K562 (cell line): Measurements from ENCODE around the gene ADAM21. TPM values are rescaled to one million over a fixed set of nuclear protein-coding genes. Genes with fewer than 3 reads are reported as not detected.

Experiments used
- ATAC-seq: fragments of 200-7000 bp; cut with Tn5 transposase; 3 replicates; pipeline ENCODE4 v1.9.1; 2020; ENCODE audit warnings: moderate library complexity
- BruUV-seq: library from RNA; stranded (reverse); fragments of 400-500 nt; replicated peaks from 2 replicates; lab custom pipeline; 2021; lab: Mats Ljungman, UMichigan
- CTCF ChIA-PET: fragments of 300-600 bp; formaldehyde crosslinking; extraction: SDS; loops from one replicate; lab custom pipeline; 2021; ENCODE audit warnings: low intra/inter-chr PET ratio; lab: Yijun Ruan, JAX
- POLR2A ChIA-PET: fragments of 300-600, 350-650 bp; sonication (Branson Sonifier 250); formaldehyde crosslinking; extraction: SDS; loops from one replicate; lab custom pipeline; 2021; ENCODE audit warnings: antibody characterized with exemption, inconsistent platforms; lab: Yijun Ruan, JAX
- DNase-seq, 4 experiments: peaks; one replicate each; pipeline versions ENCODE4 v3.0.0 to v3.0.0-alpha.2; 2011 to 2018; ENCODE audit warnings: low spot score in 3 of 4, mixed read lengths in 3 of 4; ENCODE audit errors: extremely low read depth in 1 of 4
- FAIRE-seq: peaks from 2 replicates; lab custom pipeline; 2011; peaks lifted over from hg19 to GRCh38; lab: Jason Lieb, UNC
- H2AFZ ChIP-seq: 2 replicates; pipeline ENCODE4 v1.6.0; 2011; ENCODE audit warnings: low read depth, low read length, control low read depth, inconsistent platforms
- H3K27ac ChIP-seq: fragments of 200-600 bp; 3 replicates; pipeline ENCODE4 v1.8.0; 2011; ENCODE audit warnings: low read depth, mild to moderate bottlenecking, control low read depth, inconsistent platforms, low read length, moderate library complexity, mixed read lengths; ENCODE audit errors: extremely low read depth
- H3K27me3 ChIP-seq, 2 experiments: fragments of 300-600 bp in 1 of 2; 2 replicates in 1 of 2; 3 replicates in 1 of 2; pipeline versions ENCODE4 v1.6.0 to v1.8.0; 2011; ENCODE audit warnings: inconsistent platforms in 2 of 2, low read length in 2 of 2, mild to moderate bottlenecking in 1 of 2, mixed read lengths in 1 of 2, moderate library complexity in 1 of 2; ENCODE audit not compliant: control insufficient read depth in 2 of 2, insufficient read depth in 2 of 2
- H3K36me3 ChIP-seq: fragments of 300-600 bp; 3 replicates; pipeline ENCODE4 v1.8.0; 2011; ENCODE audit warnings: mild to moderate bottlenecking, low read length, inconsistent platforms; ENCODE audit not compliant: control insufficient read depth, insufficient read depth
- H3K4me1 ChIP-seq, 2 experiments: fragments of 200-600 bp in 1 of 2; replicated peaks in 1 of 2; 2 replicates in 1 of 2; 3 replicates in 1 of 2; pipeline versions ENCODE4 v1.5.1 to v1.8.0; 2011; ENCODE audit warnings: inconsistent platforms in 2 of 2, low read length in 2 of 2, mild to moderate bottlenecking in 1 of 2, mixed read lengths in 1 of 2, moderate library complexity in 1 of 2; ENCODE audit not compliant: control insufficient read depth in 2 of 2, insufficient read depth in 2 of 2
- H3K4me2 ChIP-seq: 2 replicates; pipeline ENCODE4 v1.6.1; 2011; ENCODE audit warnings: low read length, control low read depth, inconsistent platforms, mixed read lengths; ENCODE audit not compliant: insufficient read depth
- H3K4me3 ChIP-seq: fragments of 200-600 bp; sonication (generic), shearing (Covaris generic); 2 replicates; pipeline ENCODE4 v1.5.1; 2016; ENCODE audit warnings: control low read depth, inconsistent platforms
- H3K79me2 ChIP-seq: fragments of 200-600 bp; 3 replicates; pipeline ENCODE4 v1.8.0; 2011; ENCODE audit warnings: low read length, inconsistent platforms; ENCODE audit not compliant: control insufficient read depth, insufficient read depth
- H3K9ac ChIP-seq, 2 experiments: 2 replicates each; pipeline versions ENCODE4 v1.6.0 to v1.6.1; 2011; ENCODE audit warnings: low read depth in 2 of 2, low read length in 2 of 2, control low read depth in 1 of 2, inconsistent platforms in 1 of 2, mild to moderate bottlenecking in 1 of 2, mixed read lengths in 1 of 2; ENCODE audit not compliant: insufficient read depth in 1 of 2
- H3K9me1 ChIP-seq: one replicate; pipeline ENCODE4 v1.6.0; 2011; ENCODE audit warnings: inconsistent platforms, mild to moderate bottlenecking, low read length, moderate library complexity; ENCODE audit not compliant: control insufficient read depth, insufficient read depth
- H3K9me3 ChIP-seq: replicated peaks from 2 replicates; pipeline ENCODE4 v1.5.1; 2011; ENCODE audit warnings: low read depth, low read length, inconsistent platforms; ENCODE audit not compliant: control insufficient read depth, insufficient read depth
- H4K20me1 ChIP-seq: replicated peaks from 2 replicates; pipeline ENCODE4 v1.6.1; 2011; ENCODE audit warnings: low read length, inconsistent platforms, mixed read lengths; ENCODE audit not compliant: control insufficient read depth, insufficient read depth
- ADNP ChIP-seq: fragments of 200-800 bp; sonication (Bioruptor generic); IDR thresholded peaks from 2 replicates; pipeline ENCODE4 v1.6.1; 2016; ENCODE audit warnings: missing genetic modification characterization, missing compliant biosample characterization
- ATF1 ChIP-seq, 2 experiments: fragments of 450-650 bp in 1 of 2; IDR thresholded peaks; 2 replicates each; pipeline ENCODE4 v1.6.1; 2016; ENCODE audit warnings: missing compliant biosample characterization in 1 of 2, missing genetic modification characterization in 1 of 2
- CXXC5 ChIP-seq: fragments of 250-450 bp; sonication (Bioruptor Pico); IDR thresholded peaks from 2 replicates; pipeline ENCODE4 v1.8.0; 2022; ENCODE audit warnings: inconsistent platforms, mild to moderate bottlenecking, moderate library complexity
- DDX20 ChIP-seq: fragments of 450-650 bp; IDR thresholded peaks from 2 replicates; pipeline ENCODE4 v1.6.1; 2016; ENCODE audit warnings: missing genetic modification characterization, low read depth, mild to moderate bottlenecking, missing compliant biosample characterization, moderate library complexity
- ERF ChIP-seq: fragments of 450-650 bp; formaldehyde crosslinking; IDR thresholded peaks from 2 replicates; pipeline ENCODE4 v1.4.0; 2020; ENCODE audit warnings: mild to moderate bottlenecking, mixed read lengths
- GABPB2 ChIP-seq: fragments of 250-450 bp; sonication (Bioruptor Pico); conservative IDR thresholded peaks from 2 replicates; pipeline ENCODE4 v1.5.1; 2021; ENCODE audit warnings: mild to moderate bottlenecking
- HOMEZ ChIP-seq: fragments of 250-450 bp; sonication (Bioruptor Pico); IDR thresholded peaks from 2 replicates; pipeline ENCODE4 v1.4.0; 2020; ENCODE audit warnings: mild to moderate bottlenecking, moderate library complexity
- MECOM ChIP-seq: fragments of 250-450 bp; sonication (Bioruptor Pico); IDR thresholded peaks from 2 replicates; pipeline ENCODE4 v1.8.0; 2022; ENCODE audit warnings: inconsistent platforms
- MIER1 ChIP-seq: fragments of 450-650 bp; IDR thresholded peaks from 2 replicates; pipeline ENCODE4 v1.6.1; 2016; ENCODE audit warnings: antibody characterized with exemption, mild to moderate bottlenecking, low read depth
- NCOA2 ChIP-seq, 2 experiments: fragments of 450-650 bp; IDR thresholded peaks; 2 replicates each; pipeline ENCODE4 v1.6.1; 2018; ENCODE audit warnings: mild to moderate bottlenecking in 2 of 2, moderate library complexity in 1 of 2; ENCODE audit not compliant: partially characterized antibody in 2 of 2
- NR4A1 ChIP-seq, 2 experiments: fragments of 250-450 bp in 1 of 2; fragments of 450-650 bp in 1 of 2; sonication (Bioruptor Pico) in 1 of 2; IDR thresholded peaks; 2 replicates each; pipeline versions ENCODE4 v1.4.0 to v1.6.1; 2016 to 2020; ENCODE audit warnings: mild to moderate bottlenecking in 2 of 2, missing compliant biosample characterization in 1 of 2, missing genetic modification characterization in 1 of 2, moderate library complexity in 1 of 2
- TCF7L2 ChIP-seq: fragments of 150-350 bp; IDR thresholded peaks from 2 replicates; pipeline ENCODE4 v1.6.1; 2016; ENCODE audit warnings: low read depth, mild to moderate bottlenecking, low read length, moderate library complexity
- ZNF143 ChIP-seq: sonication (generic); formaldehyde crosslinking; IDR thresholded peaks from 2 replicates; pipeline ENCODE4 v1.9.0; 2022; ENCODE audit warnings: mild to moderate bottlenecking, missing genetic modification reagents
- ZNF609 ChIP-seq: sonication (generic); formaldehyde crosslinking; IDR thresholded peaks from 2 replicates; pipeline ENCODE4 v1.8.1; 2023; ENCODE audit warnings: missing genetic modification reagents, mild to moderate bottlenecking, borderline replicate concordance
- ZNF695 ChIP-seq: fragments of 450-650 bp; formaldehyde crosslinking; IDR thresholded peaks from 2 replicates; pipeline ENCODE4 v1.4.0; 2020; ENCODE audit warnings: mild to moderate bottlenecking, moderate library complexity
- in situ Hi-C: fragments of 300-500 bp; cut with MboI; formaldehyde crosslinking; loops from 4 replicates; pipeline ENCODE4 v1.15.0; 2018; ENCODE audit warnings: inconsistent platforms, mixed read lengths
- intact Hi-C: fragments of 100-400 bp; cut with micrococcal nuclease; formaldehyde crosslinking; loops from 2 replicates; pipeline ENCODE4 v1.14.2; 2022
- polyA plus RNA-seq, 8 experiments: library from polyadenylated mRNA; depleted of rRNA in 4 of 8; stranded (reverse) in 5 of 8; unstranded in 3 of 8; fragments of >200 nt; fragmentation: Nextera tagmentation in 2 of 8; fragmentation: Illumina TruSeq in 1 of 8; extraction: Ambion mirVana in 2 of 8; extraction: Trizol in 1 of 8; gene quantifications; 2 replicates each; pipeline versions ENCODE4 v1.2.1 to v1.2.3, GENCODE V29; 2011 to 2014; ENCODE audit warnings: inconsistent platforms in 1 of 8, missing spikeins in 1 of 8
- total RNA-seq, 7 experiments: library from RNA; depleted of rRNA in 6 of 7; stranded (reverse); fragments of >200 nt in 6 of 7; fragmentation: Illumina TruSeq in 2 of 7; extraction: Trizol in 2 of 7; gene quantifications; 2 replicates each; pipeline versions ENCODE4 v1.2.1 to v1.2.3, GENCODE V29; 2011 to 2021; ENCODE audit warnings: low replicate concordance in 1 of 7

The ADAM21 gene
- total and polyA plus RNA-seq, 9 of the 15 experiments (the other 6 are each of a cell fraction or from before 2014, with no cell fraction given) = 0.03 to 0.15 (median 0.05) TPM; not detected in 4

GRCh38 chr14:70498191-70498590 is 46.2 kb downstream of the ADAM21 start:
- H3K36me3 ChIP-seq = no peaks in the 10 kb centered on the region
- H3K4me1 ChIP-seq = no peaks in the 10 kb centered on the region
- H3K4me2 ChIP-seq = no peak overlapping the region
- no peak overlapping the region for H3K9ac ChIP-seq
- no peaks in the 10 kb centered on the region for H3K79me2 ChIP-seq
- H3K27me3 ChIP-seq = no peaks in the 10 kb centered on the region
- FAIRE-seq = no peak
- ChIA-PET CTCF (no interaction called here), POLR2A (no interaction called here)
- in situ Hi-C loops = no loop called here
- TF ChIP-seq ERF (CRISPR knock-in tag) (no peak), ADNP (tag) (no peak), NR4A1 (CRISPR knock-in tag; IDR thresholded peaks at IDR 0.05) (no peak), NR4A1 (tag; IDR thresholded peaks at IDR 0.05) (no peak), DDX20 (tag) (no peak), ZNF695 (CRISPR knock-in tag) (no peak), MIER1 (no peak), ZNF609 (CRISPR knock-in tag) (no peak), MECOM (CRISPR knock-in tag) (no peak), HOMEZ (CRISPR knock-in tag) (no peak), TCF7L2 (no peak), NCOA2 (IDR thresholded peaks at IDR 0.05; ENCODE audit: partially characterized antibody in 2 of 2) (no peak), GABPB2 (CRISPR knock-in tag) (no peak), ATF1 (CRISPR knock-in tag; IDR thresholded peaks at IDR 0.05) (no peak), ATF1 (tag; IDR thresholded peaks at IDR 0.05) (no peak), CXXC5 (CRISPR knock-in tag) (no peak), ZNF143 (CRISPR knock-in tag) (no peak)
- no peak overlapping the region for H2AFZ ChIP-seq
- intact Hi-C loops = no loop called here
- BruUV-seq = no TSS peak
- H3K9me1 ChIP-seq = no peaks in the 10 kb centered on the region
- ATAC-seq = no peak
- H3K4me3 ChIP-seq = no peak overlapping the region
- no peaks in the 10 kb centered on the region for H3K9me3 ChIP-seq
- no peak overlapping the region for H3K27ac ChIP-seq
- no peak for DNase-seq
- H4K20me1 ChIP-seq = no peaks in the 10 kb centered on the region
